ENCODE data around the gene COG4.

Gene COG4

DNA sequence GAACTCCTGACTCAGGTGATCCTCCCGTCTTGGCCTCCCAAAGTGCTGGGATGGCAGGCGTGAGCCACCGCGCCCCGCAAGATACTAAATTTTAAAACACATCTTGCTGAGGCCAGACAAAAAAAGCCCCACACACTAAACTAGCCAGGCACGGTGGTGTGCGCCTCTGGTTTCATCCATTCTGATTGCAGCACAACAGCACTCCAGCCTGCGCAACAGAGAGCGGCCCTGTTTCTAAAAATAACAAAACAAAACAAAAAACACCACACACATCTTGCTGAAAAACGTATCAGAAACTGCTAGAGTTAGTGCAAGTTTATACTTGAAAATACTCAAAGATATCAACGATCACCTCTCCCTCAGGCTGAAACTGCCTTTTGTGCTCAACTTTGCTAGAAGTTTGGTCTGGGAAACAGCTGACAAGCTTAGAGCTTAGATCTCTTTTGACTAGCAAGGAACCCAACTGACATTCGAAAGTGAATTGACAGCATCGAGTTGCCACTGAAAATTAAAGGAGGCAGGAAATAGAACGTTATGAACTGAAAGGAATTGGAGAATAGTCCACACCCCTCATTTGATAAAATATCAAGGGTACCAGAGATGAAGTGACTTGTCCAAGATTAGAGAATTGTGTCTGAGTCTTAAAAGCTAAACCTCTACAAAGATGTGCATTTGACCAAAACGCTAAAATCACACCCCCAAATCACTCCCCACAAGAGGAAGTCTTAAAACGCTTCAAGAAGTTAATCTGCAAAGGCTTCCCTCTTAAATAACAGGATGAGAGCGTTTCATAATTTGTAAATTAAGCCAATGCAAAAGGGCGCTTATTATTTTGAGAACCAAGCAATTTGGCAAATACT lies 908 bp downstream of the COG4 start:
- no peak for TF ChIP-seq POLR2A (IDR thresholded peaks at IDR 0.05; ENCODE audit: extremely low read depth, insufficient read length)
- DNase-seq (ENCODE audit: low read depth), result peak; percentile 40
- peak overlapping the region; percentile 81 for H3K4me3 ChIP-seq (ENCODE audit: low read depth, low read length)

DNA sequence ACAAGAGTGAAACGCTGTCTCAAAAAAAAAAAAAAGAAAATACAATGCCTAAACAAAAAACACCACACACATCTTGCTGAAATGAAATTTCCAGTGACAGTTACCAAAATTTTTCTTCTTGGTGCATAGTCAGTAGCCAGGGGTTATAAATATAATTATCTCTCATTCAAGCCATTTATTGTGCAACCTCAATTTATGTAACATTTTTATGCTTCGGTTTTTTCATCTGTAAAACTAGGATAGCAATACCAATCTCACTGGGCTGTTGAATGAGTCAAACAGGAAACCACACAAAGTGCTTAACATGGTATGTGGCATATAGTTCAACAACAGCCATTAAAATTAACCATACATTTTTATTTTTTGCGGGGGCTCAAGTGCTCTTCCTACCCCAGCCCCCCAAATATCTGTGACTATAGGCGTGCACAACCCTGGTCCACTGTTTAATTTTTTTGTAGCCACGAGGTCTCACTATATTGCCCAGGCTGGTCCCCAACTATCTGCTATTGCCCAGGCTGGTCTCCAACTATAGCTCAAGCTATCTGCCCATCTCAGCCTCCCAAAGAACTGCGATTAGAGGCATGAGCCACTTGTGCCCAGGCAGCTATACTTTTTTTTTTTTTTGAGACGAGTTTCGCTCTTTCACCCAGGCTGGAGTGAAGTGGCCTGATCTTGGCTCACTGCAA lies 2.6 kb downstream of the COG4 start:
- TF ChIP-seq, protein P1, sequence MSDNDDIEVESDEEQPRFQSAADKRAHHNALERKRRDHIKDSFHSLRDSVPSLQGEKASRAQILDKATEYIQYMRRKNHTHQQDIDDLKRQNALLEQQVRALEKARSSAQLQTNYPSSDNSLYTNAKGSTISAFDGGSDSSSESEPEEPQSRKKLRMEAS (IDR thresholded peaks at IDR 0.05; ENCODE audit: low read depth, low read length), result no peak
- TF ChIP-seq, protein P2, sequence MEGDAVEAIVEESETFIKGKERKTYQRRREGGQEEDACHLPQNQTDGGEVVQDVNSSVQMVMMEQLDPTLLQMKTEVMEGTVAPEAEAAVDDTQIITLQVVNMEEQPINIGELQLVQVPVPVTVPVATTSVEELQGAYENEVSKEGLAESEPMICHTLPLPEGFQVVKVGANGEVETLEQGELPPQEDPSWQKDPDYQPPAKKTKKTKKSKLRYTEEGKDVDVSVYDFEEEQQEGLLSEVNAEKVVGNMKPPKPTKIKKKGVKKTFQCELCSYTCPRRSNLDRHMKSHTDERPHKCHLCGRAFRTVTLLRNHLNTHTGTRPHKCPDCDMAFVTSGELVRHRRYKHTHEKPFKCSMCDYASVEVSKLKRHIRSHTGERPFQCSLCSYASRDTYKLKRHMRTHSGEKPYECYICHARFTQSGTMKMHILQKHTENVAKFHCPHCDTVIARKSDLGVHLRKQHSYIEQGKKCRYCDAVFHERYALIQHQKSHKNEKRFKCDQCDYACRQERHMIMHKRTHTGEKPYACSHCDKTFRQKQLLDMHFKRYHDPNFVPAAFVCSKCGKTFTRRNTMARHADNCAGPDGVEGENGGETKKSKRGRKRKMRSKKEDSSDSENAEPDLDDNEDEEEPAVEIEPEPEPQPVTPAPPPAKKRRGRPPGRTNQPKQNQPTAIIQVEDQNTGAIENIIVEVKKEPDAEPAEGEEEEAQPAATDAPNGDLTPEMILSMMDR (IDR thresholded peaks at IDR 0.05; ENCODE audit: low read depth, low read length), result no peak
- TF ChIP-seq POLR2A (IDR thresholded peaks at IDR 0.05; ENCODE audit: extremely low read depth, insufficient read length), result no peak
- no peak for TF ChIP-seq MYC (IDR thresholded peaks at IDR 0.05; ENCODE audit: low read depth, low read length)
- peak overlapping the region; percentile 41 for H3K4me3 ChIP-seq (ENCODE audit: low read depth, low read length)
- DNase-seq (ENCODE audit: low read depth), result peak; percentile 90

DNA sequence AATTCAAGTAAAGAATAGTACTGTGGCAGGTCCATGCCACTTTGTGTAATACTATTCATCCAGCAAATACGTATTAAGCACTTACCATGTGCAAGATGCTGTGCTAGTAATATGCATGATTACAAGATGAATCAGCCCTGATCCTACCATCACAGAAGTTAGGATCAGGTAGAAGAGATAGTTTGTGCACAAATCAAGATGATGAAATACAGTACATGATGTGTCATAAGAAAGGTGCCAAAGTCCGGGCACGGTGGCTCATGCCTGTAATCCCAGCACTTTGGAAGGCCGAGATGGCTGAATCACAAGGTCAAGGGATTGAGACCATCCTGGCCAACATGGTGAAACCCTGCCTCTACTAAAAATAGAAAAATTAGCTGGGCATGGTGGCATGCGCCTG lies 10.9 kb downstream of the COG4 start:
- H3K4me3 ChIP-seq (ENCODE audit: low read depth, low read length), result no peak overlapping the region
- no peak for TF ChIP-seq POLR2A (IDR thresholded peaks at IDR 0.05; ENCODE audit: extremely low read depth, insufficient read length)
- TF ChIP-seq, protein P1 (IDR thresholded peaks at IDR 0.05; ENCODE audit: low read depth, low read length), result no peak
- TF ChIP-seq, protein P2 (IDR thresholded peaks at IDR 0.05; ENCODE audit: low read depth, low read length), result no peak
- TF ChIP-seq MYC (IDR thresholded peaks at IDR 0.05; ENCODE audit: low read depth, low read length), result no peak
- no peak for DNase-seq (ENCODE audit: low read depth)

DNA sequence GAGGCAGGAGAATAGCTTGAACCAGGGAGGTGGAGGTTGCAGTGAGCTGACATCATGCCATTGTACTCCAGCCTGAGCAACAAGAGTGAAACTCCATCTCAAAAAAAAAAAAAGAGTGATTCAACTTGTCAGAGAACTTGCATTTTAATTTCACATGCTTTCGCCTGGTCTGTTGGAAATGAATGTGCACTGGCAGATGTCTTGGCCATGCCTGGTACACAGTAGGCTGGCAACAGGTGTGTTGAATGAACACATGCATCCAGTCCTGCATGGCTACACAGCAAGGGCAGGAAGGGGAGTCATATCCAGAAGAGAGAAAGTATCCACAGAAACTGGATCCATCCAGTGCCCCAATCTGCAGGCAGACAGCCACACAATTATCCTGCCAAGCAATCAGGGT lies 11.5 kb downstream of the COG4 start:
- H3K4me3 ChIP-seq (ENCODE audit: low read depth, low read length), result no peak overlapping the region
- TF ChIP-seq MYC (IDR thresholded peaks at IDR 0.05; ENCODE audit: low read depth, low read length), result no peak
- TF ChIP-seq POLR2A (IDR thresholded peaks at IDR 0.05; ENCODE audit: extremely low read depth, insufficient read length), result no peak
- TF ChIP-seq, protein P1 (IDR thresholded peaks at IDR 0.05; ENCODE audit: low read depth, low read length), result no peak
- TF ChIP-seq, protein P2 (IDR thresholded peaks at IDR 0.05; ENCODE audit: low read depth, low read length), result no peak
- DNase-seq (ENCODE audit: low read depth), result no peak

DNA sequence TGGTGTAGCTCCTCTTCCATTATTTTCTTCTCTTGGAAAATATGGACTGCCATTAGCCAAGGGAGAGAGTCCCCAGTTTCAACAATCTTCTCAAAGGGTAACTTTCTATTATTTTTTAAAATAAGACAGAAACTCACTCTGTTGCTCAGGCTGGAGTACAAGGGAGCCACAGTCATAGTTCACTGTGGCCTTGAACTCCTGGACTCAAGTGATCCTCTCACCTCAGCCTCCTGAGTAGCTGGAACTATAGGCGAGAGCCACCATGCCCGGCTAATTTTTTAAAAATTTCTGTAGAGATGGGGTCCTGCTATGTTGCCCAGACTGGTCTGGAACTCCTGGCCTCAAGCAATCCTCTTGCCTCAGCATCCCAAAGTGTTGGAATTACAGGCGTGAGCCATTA lies 13.1 kb downstream of the COG4 start:
- TF ChIP-seq POLR2A (IDR thresholded peaks at IDR 0.05; ENCODE audit: extremely low read depth, insufficient read length), result no peak
- TF ChIP-seq, protein P1 (IDR thresholded peaks at IDR 0.05; ENCODE audit: low read depth, low read length), result no peak
- H3K4me3 ChIP-seq (ENCODE audit: low read depth, low read length), result no peak overlapping the region
- no peak for DNase-seq (ENCODE audit: low read depth)

DNA sequence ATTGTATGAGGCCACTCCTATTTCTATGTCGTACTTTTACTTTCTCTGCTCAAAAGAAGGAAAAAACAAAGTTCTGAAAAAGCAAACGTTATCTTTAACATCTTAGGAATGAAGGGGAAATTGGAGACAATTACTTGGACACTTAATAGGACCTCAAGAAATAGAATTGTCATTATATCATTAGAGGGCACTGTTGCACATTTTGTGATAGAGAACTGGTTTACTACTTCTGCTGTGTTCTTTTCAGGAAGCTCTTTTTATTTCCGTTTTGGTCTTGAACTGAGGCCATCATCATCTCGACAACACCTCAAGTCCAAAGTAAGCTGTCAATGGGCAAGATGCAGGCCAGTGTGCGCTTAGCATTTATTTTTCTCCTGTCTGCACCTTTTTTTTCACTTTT lies 14.6 kb downstream of the COG4 start:
- TF ChIP-seq MYC (IDR thresholded peaks at IDR 0.05; ENCODE audit: low read depth, low read length) (no peak), POLR2A (IDR thresholded peaks at IDR 0.05; ENCODE audit: extremely low read depth, insufficient read length) (no peak)
- TF ChIP-seq, protein P1 (IDR thresholded peaks at IDR 0.05; ENCODE audit: low read depth, low read length), result 0 out of 2 replicates have a peak, but pooled peaks have one; percentile 9
- TF ChIP-seq, protein P2 (IDR thresholded peaks at IDR 0.05; ENCODE audit: low read depth, low read length), result peak; percentile 27
- peak; percentile 60 for DNase-seq (ENCODE audit: low read depth)
- H3K4me3 ChIP-seq (ENCODE audit: low read depth, low read length), result no peak overlapping the region

All from NB4 (cell line).